Testis (tissue), 2 donors: ENCODE data around the gene CDK2AP2.

Experiments used
- POLR2A ChIP-seq: fragments of 450-650 bp; IDR thresholded peaks from one replicate; pipeline ENCODE4 v1.6.1; 2017; ENCODE audit warnings: antibody characterized with exemption, mild to moderate bottlenecking, moderate library complexity
- TF ChIP-seq, protein P1 (sequence below), 3 experiments: fragments of 450-650 bp in 2 of 3; fragments of 200-600 bp in 1 of 3; sonication (generic) in 1 of 3; IDR thresholded peaks; one replicate each; pipeline ENCODE4 v1.5.1; 2016 to 2019; ENCODE audit warnings: antibody characterized with exemption in 3 of 3, mild to moderate bottlenecking in 2 of 3, moderate library complexity in 1 of 3

DNA sequence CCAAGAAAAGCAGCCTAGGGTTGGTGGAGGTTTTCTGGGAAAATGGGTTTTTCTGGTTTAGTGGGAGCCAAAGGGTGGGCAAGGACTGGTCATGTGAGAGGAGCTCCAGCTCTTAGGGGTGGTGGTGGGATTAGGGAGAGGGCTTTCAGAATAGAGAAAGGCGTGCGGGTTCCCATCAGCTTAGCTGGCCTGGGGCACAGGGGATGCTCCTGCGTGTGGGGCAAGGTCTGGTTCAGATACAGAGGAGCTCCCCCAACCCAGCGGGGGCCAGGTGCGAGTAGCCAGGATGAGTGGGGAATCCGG is 39.6 kb downstream of the CDK2AP2 start:
- TF ChIP-seq POLR2A = no peak
- TF ChIP-seq, protein P1, sequence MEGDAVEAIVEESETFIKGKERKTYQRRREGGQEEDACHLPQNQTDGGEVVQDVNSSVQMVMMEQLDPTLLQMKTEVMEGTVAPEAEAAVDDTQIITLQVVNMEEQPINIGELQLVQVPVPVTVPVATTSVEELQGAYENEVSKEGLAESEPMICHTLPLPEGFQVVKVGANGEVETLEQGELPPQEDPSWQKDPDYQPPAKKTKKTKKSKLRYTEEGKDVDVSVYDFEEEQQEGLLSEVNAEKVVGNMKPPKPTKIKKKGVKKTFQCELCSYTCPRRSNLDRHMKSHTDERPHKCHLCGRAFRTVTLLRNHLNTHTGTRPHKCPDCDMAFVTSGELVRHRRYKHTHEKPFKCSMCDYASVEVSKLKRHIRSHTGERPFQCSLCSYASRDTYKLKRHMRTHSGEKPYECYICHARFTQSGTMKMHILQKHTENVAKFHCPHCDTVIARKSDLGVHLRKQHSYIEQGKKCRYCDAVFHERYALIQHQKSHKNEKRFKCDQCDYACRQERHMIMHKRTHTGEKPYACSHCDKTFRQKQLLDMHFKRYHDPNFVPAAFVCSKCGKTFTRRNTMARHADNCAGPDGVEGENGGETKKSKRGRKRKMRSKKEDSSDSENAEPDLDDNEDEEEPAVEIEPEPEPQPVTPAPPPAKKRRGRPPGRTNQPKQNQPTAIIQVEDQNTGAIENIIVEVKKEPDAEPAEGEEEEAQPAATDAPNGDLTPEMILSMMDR (IDR thresholded peaks at IDR 0.05) = no peak
